Measurements from ENCODE around the gene TUB.

Gene TUB

GRCh38 chr11:8036002-8036802 is 44.8 kb upstream of the TUB start:
- 81 to 84% methylated on average over 5 of the region's 5 CpGs for WGBS, 2 experiments (ENCODE audit: insufficient coverage in 2 of 2)
- H3K4me1 ChIP-seq (ENCODE audit: control insufficient read depth, insufficient read depth, low read length, poor library complexity, severe bottlenecking): no peaks in the 10 kb centered on the region
- H3K9me3 ChIP-seq (ENCODE audit: control insufficient read depth, low read length): no peaks in the 10 kb centered on the region
- no peaks in the 10 kb centered on the region for H3K36me3 ChIP-seq (ENCODE audit: control insufficient read depth, insufficient read depth, low read length)
- H3K4me3 ChIP-seq (ENCODE audit: extremely low read depth, insufficient read depth, low read length, poor library complexity, severe bottlenecking): no peak overlapping the region
- H3K27ac ChIP-seq (ENCODE audit: low read depth, low read length, severe bottlenecking): no peak overlapping the region

- WGBS, 2 experiments (ENCODE audit: insufficient coverage in 2 of 2): 90 to 100% methylated on average over 2 to 4 of the region's 5 CpGs
Measured at GRCh38 chr11:8036986-8037385, 44.0 kb upstream of the TUB start.

GRCh38 chr11:8038393-8038792 is 42.6 kb upstream of the TUB start:
- 76 to 82% methylated on average over 5 to 7 of the region's 8 CpGs for WGBS, 2 experiments (ENCODE audit: insufficient coverage in 2 of 2)
- Histone ChIP-seq H3K9me3 (ENCODE audit: control insufficient read depth, low read length) (no peaks in the 10 kb centered on the region), H3K4me3 (ENCODE audit: extremely low read depth, insufficient read depth, low read length, poor library complexity, severe bottlenecking) (no peak overlapping the region), H3K27ac (ENCODE audit: low read depth, low read length, severe bottlenecking) (no peak overlapping the region), H3K36me3 (ENCODE audit: control insufficient read depth, insufficient read depth, low read length) (no peaks in the 10 kb centered on the region), H3K4me1 (ENCODE audit: control insufficient read depth, insufficient read depth, low read length, poor library complexity, severe bottlenecking) (no peaks in the 10 kb centered on the region)

More at GRCh38 chr11:8036986-8037385, 44.0 kb upstream of the TUB start:
- H3K27ac ChIP-seq (ENCODE audit: low read depth, low read length, severe bottlenecking): no peak overlapping the region
- H3K4me1 ChIP-seq (ENCODE audit: control insufficient read depth, insufficient read depth, low read length, poor library complexity, severe bottlenecking): no peaks in the 10 kb centered on the region
- H3K36me3 ChIP-seq (ENCODE audit: control insufficient read depth, insufficient read depth, low read length): no peaks in the 10 kb centered on the region
- H3K4me3 ChIP-seq (ENCODE audit: extremely low read depth, insufficient read depth, low read length, poor library complexity, severe bottlenecking): no peak overlapping the region
- H3K9me3 ChIP-seq (ENCODE audit: control insufficient read depth, low read length): no peaks in the 10 kb centered on the region

- Histone ChIP-seq H3K9me3 (ENCODE audit: control insufficient read depth, low read length) (no peaks in the 10 kb centered on the region), H3K36me3 (ENCODE audit: control insufficient read depth, insufficient read depth, low read length) (no peaks in the 10 kb centered on the region), H3K27ac (ENCODE audit: low read depth, low read length, severe bottlenecking) (no peak overlapping the region), H3K4me3 (ENCODE audit: extremely low read depth, insufficient read depth, low read length, poor library complexity, severe bottlenecking) (no peak overlapping the region), H3K4me1 (ENCODE audit: control insufficient read depth, insufficient read depth, low read length, poor library complexity, severe bottlenecking) (no peaks in the 10 kb centered on the region)
- WGBS, 2 experiments (ENCODE audit: insufficient coverage in 2 of 2): 83 to 93% methylated on average over 10 to 12 of the region's 12 CpGs
Measured at GRCh38 chr11:8038811-8039529, 42.0 kb upstream of the TUB start.

GRCh38 chr11:8039530-8040260 is 41.3 kb upstream of the TUB start:
- Histone ChIP-seq H3K4me3 (ENCODE audit: extremely low read depth, insufficient read depth, low read length, poor library complexity, severe bottlenecking) (no peak overlapping the region), H3K27ac (ENCODE audit: low read depth, low read length, severe bottlenecking) (no peak overlapping the region), H3K9me3 (ENCODE audit: control insufficient read depth, low read length) (no peaks in the 10 kb centered on the region), H3K4me1 (ENCODE audit: control insufficient read depth, insufficient read depth, low read length, poor library complexity, severe bottlenecking) (no peaks in the 10 kb centered on the region), H3K36me3 (ENCODE audit: control insufficient read depth, insufficient read depth, low read length) (no peaks in the 10 kb centered on the region)
- WGBS, 2 experiments (ENCODE audit: insufficient coverage in 2 of 2): 89 to 92% methylated on average over 8 of the region's 10 CpGs

- 83% methylated on average over 3 of the region's 4 CpGs; no CpG with 5 or more reads in 1 of the 2 experiments for WGBS, 2 experiments (ENCODE audit: insufficient coverage in 2 of 2)
- H3K4me3 ChIP-seq (ENCODE audit: extremely low read depth, insufficient read depth, low read length, poor library complexity, severe bottlenecking): no peak overlapping the region
- no peak overlapping the region for H3K27ac ChIP-seq (ENCODE audit: low read depth, low read length, severe bottlenecking)
- H3K36me3 ChIP-seq (ENCODE audit: control insufficient read depth, insufficient read depth, low read length): no peaks in the 10 kb centered on the region
- no peaks in the 10 kb centered on the region for H3K4me1 ChIP-seq (ENCODE audit: control insufficient read depth, insufficient read depth, low read length, poor library complexity, severe bottlenecking)
- H3K9me3 ChIP-seq (ENCODE audit: control insufficient read depth, low read length): no peaks in the 10 kb centered on the region
Measured at GRCh38 chr11:8040261-8040920, 40.6 kb upstream of the TUB start.

GRCh38 chr11:8040921-8041285 is 40.1 kb upstream of the TUB start:
- no peaks in the 10 kb centered on the region for H3K4me1 ChIP-seq (ENCODE audit: control insufficient read depth, insufficient read depth, low read length, poor library complexity, severe bottlenecking)
- no peaks in the 10 kb centered on the region for H3K9me3 ChIP-seq (ENCODE audit: control insufficient read depth, low read length)
- no peaks in the 10 kb centered on the region for H3K36me3 ChIP-seq (ENCODE audit: control insufficient read depth, insufficient read depth, low read length)
- H3K4me3 ChIP-seq (ENCODE audit: extremely low read depth, insufficient read depth, low read length, poor library complexity, severe bottlenecking): no peak overlapping the region
- WGBS, 2 experiments (ENCODE audit: insufficient coverage in 2 of 2): 86 to 95% methylated on average over 1 to 2 of the region's 2 CpGs
- no peak overlapping the region for H3K27ac ChIP-seq (ENCODE audit: low read depth, low read length, severe bottlenecking)

GRCh38 chr11:8041576-8041975 is 39.4 kb upstream of the TUB start:
- no peak overlapping the region for H3K4me3 ChIP-seq (ENCODE audit: extremely low read depth, insufficient read depth, low read length, poor library complexity, severe bottlenecking)
- H3K4me1 ChIP-seq (ENCODE audit: control insufficient read depth, insufficient read depth, low read length, poor library complexity, severe bottlenecking): no peaks in the 10 kb centered on the region
- no peaks in the 10 kb centered on the region for H3K9me3 ChIP-seq (ENCODE audit: control insufficient read depth, low read length)
- no peak overlapping the region for H3K27ac ChIP-seq (ENCODE audit: low read depth, low read length, severe bottlenecking)
- 67 to 100% methylated on average over 1 of the region's 4 CpGs for whole genome bisulfite sequencing, 2 experiments (ENCODE audit: insufficient coverage in 2 of 2)
- no peaks in the 10 kb centered on the region for H3K36me3 ChIP-seq (ENCODE audit: control insufficient read depth, insufficient read depth, low read length)

- H3K27ac ChIP-seq (ENCODE audit: low read depth, low read length, severe bottlenecking): no peak overlapping the region
- H3K4me1 ChIP-seq (ENCODE audit: control insufficient read depth, insufficient read depth, low read length, poor library complexity, severe bottlenecking): no peaks in the 10 kb centered on the region
- no peak overlapping the region for H3K4me3 ChIP-seq (ENCODE audit: extremely low read depth, insufficient read depth, low read length, poor library complexity, severe bottlenecking)
- no CpG with 5 or more reads among the region's 2 CpGs for WGBS, 2 experiments (ENCODE audit: insufficient coverage in 2 of 2)
- no peaks in the 10 kb centered on the region for H3K36me3 ChIP-seq (ENCODE audit: control insufficient read depth, insufficient read depth, low read length)
- no peaks in the 10 kb centered on the region for H3K9me3 ChIP-seq (ENCODE audit: control insufficient read depth, low read length)
Measured at GRCh38 chr11:8043756-8044155, 37.3 kb upstream of the TUB start.

- Histone ChIP-seq H3K27ac (ENCODE audit: low read depth, low read length, severe bottlenecking) (no peak overlapping the region), H3K9me3 (ENCODE audit: control insufficient read depth, low read length) (no peaks in the 10 kb centered on the region), H3K36me3 (ENCODE audit: control insufficient read depth, insufficient read depth, low read length) (no peaks in the 10 kb centered on the region), H3K4me3 (ENCODE audit: extremely low read depth, insufficient read depth, low read length, poor library complexity, severe bottlenecking) (no peak overlapping the region), H3K4me1 (ENCODE audit: control insufficient read depth, insufficient read depth, low read length, poor library complexity, severe bottlenecking) (no peaks in the 10 kb centered on the region)
- 56 to 68% methylated on average over 4 of the region's 4 CpGs for WGBS, 2 experiments (ENCODE audit: insufficient coverage in 2 of 2)
Measured at GRCh38 chr11:8045839-8046238, 35.2 kb upstream of the TUB start.

All from mesodermal cell (in vitro differentiated cells).